MM.1S (cell line): ENCODE data around the gene GABRA5.

ENCODE experiments used
- DNase-seq: peaks from one replicate; pipeline ENCODE4 v3.0.0-alpha.2; 2015
- H2AFZ ChIP-seq: fragments of 300-600 bp; sonication (generic); 2 replicates; pipeline ENCODE4 v1.6.0; 2016; ENCODE audit warnings: antibody characterized with exemption, low read length
- H3F3A ChIP-seq: fragments of 300-600 bp; sonication (generic); 2 replicates; pipeline ENCODE4 v1.6.1; 2016; ENCODE audit warnings: mild to moderate bottlenecking, antibody characterized with exemption, low read length, moderate library complexity, mixed read lengths; ENCODE audit not compliant: insufficient read depth
- H3K27ac ChIP-seq: fragments of 300-600 bp; sonication (generic); 2 replicates; pipeline ENCODE4 v1.5.1; 2016; ENCODE audit warnings: mild to moderate bottlenecking, low read length
- H3K27me3 ChIP-seq: fragments of 300-600 bp; sonication (generic); replicated peaks from 2 replicates; pipeline ENCODE4 v1.6.0; 2016; ENCODE audit warnings: low read length; ENCODE audit not compliant: insufficient read depth
- H3K36me3 ChIP-seq: fragments of 300-600 bp; sonication (generic); replicated peaks from 2 replicates; pipeline ENCODE4 v1.6.1; 2016; ENCODE audit warnings: mild to moderate bottlenecking, low read length, mixed read lengths; ENCODE audit not compliant: insufficient read depth
- H3K4me1 ChIP-seq: fragments of 300-600 bp; sonication (generic); 2 replicates; pipeline ENCODE4 v1.6.1; 2016; ENCODE audit warnings: low read length, mixed read lengths
- H3K4me2 ChIP-seq: fragments of 300-600 bp; sonication (generic); 2 replicates; pipeline ENCODE4 v1.6.0; 2016; ENCODE audit warnings: low read depth, low read length
- H3K4me3 ChIP-seq: fragments of 300-600 bp; sonication (generic); 2 replicates; pipeline ENCODE4 v1.5.1; 2016; ENCODE audit warnings: low read length, mixed read lengths
- H3K79me2 ChIP-seq: fragments of 300-600 bp; sonication (generic); 2 replicates; pipeline ENCODE4 v1.6.1; 2016; ENCODE audit warnings: mixed run types, low read length, mixed read lengths
- H3K9ac ChIP-seq: fragments of 300-600 bp; sonication (generic); 2 replicates; pipeline ENCODE4 v1.6.1; 2016; ENCODE audit warnings: low read length, mixed read lengths
- H3K9me2 ChIP-seq: fragments of 300-600 bp; sonication (generic); replicated peaks from 2 replicates; pipeline ENCODE4 v1.6.1; 2016; ENCODE audit warnings: mild to moderate bottlenecking, low read length, mixed read lengths; ENCODE audit not compliant: insufficient read depth
- H3K9me3 ChIP-seq: fragments of 300-600 bp; sonication (generic); replicated peaks from 2 replicates; pipeline ENCODE4 v1.6.1; 2016; ENCODE audit warnings: mild to moderate bottlenecking, low read length, mixed read lengths; ENCODE audit not compliant: insufficient read depth
- H4K20me1 ChIP-seq: fragments of 300-600 bp; sonication (generic); 2 replicates; pipeline ENCODE4 v1.6.1; 2016; ENCODE audit warnings: mild to moderate bottlenecking, low read length, moderate library complexity, mixed read lengths; ENCODE audit not compliant: insufficient read depth
- EZH2 ChIP-seq: fragments of 300-600 bp; sonication (generic); optimal IDR thresholded peaks from 2 replicates; pipeline ENCODE3; 2017; ENCODE audit warnings: low read depth, mild to moderate bottlenecking, antibody characterized with exemption, low read length, mixed read lengths
- EZH2phosphoT487 ChIP-seq: fragments of 300-600 bp; sonication (generic); IDR thresholded peaks from 2 replicates; pipeline ENCODE4 v1.6.1; 2018; ENCODE audit warnings: antibody characterized with exemption, low read length
- TF ChIP-seq, protein P1 (sequence below): fragments of 300-600 bp; sonication (generic); IDR thresholded peaks from 2 replicates; pipeline ENCODE4 v1.5.1; 2016; ENCODE audit warnings: antibody characterized with exemption, low read length, mixed read lengths

The GABRA5 gene

DNA sequence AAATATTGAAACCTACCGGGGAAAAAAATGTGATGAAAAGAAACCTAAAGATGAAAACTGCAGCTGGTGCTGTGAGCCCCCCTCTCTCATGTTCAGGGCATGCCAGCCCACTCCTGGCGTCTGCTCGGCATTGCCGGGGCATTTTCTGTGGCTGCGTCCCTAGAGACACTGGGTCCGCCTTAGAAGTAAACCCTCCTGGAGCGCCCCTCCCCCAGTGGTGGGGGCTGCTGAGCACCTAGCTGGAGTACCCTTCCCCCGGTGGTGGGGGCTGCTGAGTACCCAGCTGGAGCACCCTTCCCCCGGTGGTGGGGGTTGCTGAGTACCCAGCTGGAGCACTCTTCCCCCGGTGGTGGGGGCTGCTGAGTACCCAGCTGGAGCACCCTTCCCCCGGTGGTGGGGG, 24.5 kb upstream of the GABRA5 start:
- no peaks in the 10 kb centered on the region for H3K9me2 ChIP-seq
- H3K36me3 ChIP-seq, result no peaks in the 10 kb centered on the region
- no peak for TF ChIP-seq EZH2
- TF ChIP-seq EZH2phosphoT487, result no peak
- TF ChIP-seq, protein P1, sequence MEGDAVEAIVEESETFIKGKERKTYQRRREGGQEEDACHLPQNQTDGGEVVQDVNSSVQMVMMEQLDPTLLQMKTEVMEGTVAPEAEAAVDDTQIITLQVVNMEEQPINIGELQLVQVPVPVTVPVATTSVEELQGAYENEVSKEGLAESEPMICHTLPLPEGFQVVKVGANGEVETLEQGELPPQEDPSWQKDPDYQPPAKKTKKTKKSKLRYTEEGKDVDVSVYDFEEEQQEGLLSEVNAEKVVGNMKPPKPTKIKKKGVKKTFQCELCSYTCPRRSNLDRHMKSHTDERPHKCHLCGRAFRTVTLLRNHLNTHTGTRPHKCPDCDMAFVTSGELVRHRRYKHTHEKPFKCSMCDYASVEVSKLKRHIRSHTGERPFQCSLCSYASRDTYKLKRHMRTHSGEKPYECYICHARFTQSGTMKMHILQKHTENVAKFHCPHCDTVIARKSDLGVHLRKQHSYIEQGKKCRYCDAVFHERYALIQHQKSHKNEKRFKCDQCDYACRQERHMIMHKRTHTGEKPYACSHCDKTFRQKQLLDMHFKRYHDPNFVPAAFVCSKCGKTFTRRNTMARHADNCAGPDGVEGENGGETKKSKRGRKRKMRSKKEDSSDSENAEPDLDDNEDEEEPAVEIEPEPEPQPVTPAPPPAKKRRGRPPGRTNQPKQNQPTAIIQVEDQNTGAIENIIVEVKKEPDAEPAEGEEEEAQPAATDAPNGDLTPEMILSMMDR, result no peak
- H3K27me3 ChIP-seq, result no peaks in the 10 kb centered on the region
- no peak overlapping the region for H3K9ac ChIP-seq
- H4K20me1 ChIP-seq, result no peaks in the 10 kb centered on the region
- H3F3A ChIP-seq, result no peaks in the 10 kb centered on the region
- H3K4me1 ChIP-seq, result no peaks in the 10 kb centered on the region
- H3K4me2 ChIP-seq, result no peak overlapping the region
- H2AFZ ChIP-seq, result no peak overlapping the region
- no peaks in the 10 kb centered on the region for H3K9me3 ChIP-seq
- no peak overlapping the region for H3K4me3 ChIP-seq
- H3K79me2 ChIP-seq, result no peaks in the 10 kb centered on the region
- H3K27ac ChIP-seq, result no peak overlapping the region
- no peak for DNase-seq

DNA sequence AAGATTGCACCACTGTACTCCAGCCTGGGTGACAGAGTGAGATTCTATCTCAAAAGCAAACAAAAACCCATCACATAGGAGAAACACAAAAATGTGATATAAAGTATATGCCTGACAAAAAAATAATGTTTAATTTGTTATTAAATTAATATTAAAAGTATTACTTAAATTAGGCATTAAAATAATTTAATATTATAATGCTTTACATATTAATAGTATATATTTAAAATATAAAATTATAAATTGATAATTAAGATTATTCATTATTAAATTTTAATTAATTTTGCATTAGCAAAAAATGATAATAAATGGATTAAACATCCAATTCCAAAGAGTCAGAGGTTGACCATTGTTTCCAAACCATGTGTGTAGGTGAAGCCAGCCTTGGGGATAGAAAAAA, 22.0 kb upstream of the GABRA5 start:
- H4K20me1 ChIP-seq, result no peaks in the 10 kb centered on the region
- no peaks in the 10 kb centered on the region for H3K79me2 ChIP-seq
- no peak for DNase-seq
- H3K27ac ChIP-seq, result no peak overlapping the region
- H3K4me2 ChIP-seq, result no peak overlapping the region
- no peak overlapping the region for H3K9ac ChIP-seq
- no peak overlapping the region for H3K4me3 ChIP-seq
- no peak for TF ChIP-seq EZH2
- TF ChIP-seq EZH2phosphoT487, result no peak
- TF ChIP-seq, protein P1, result no peak
- H3K9me2 ChIP-seq, result no peaks in the 10 kb centered on the region
- H3K4me1 ChIP-seq, result no peaks in the 10 kb centered on the region
- no peaks in the 10 kb centered on the region for H3F3A ChIP-seq
- H2AFZ ChIP-seq, result no peak overlapping the region
- H3K36me3 ChIP-seq, result no peaks in the 10 kb centered on the region
- H3K9me3 ChIP-seq, result no peaks in the 10 kb centered on the region
- no peaks in the 10 kb centered on the region for H3K27me3 ChIP-seq

DNA sequence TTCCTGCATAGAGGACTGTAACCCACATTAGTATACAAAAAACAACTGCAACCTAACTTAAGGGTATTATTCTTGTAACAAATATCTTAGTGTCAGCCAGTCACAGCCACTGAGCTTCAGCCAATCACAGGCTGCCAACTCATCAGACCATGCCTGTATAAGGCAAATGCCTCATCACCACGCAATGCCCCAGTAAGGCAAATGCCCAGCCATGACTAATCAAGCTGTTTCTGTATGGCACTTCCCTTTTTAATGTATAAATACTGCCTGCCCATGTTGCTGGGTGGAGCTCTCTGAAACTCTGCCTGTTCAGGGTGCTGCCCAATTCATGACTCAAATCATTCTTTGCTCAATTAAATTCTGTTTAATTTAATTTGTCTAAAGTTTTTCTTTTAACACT, 18.4 kb upstream of the GABRA5 start:
- Histone ChIP-seq H3K9me3 (no peaks in the 10 kb centered on the region), H4K20me1 (no peaks in the 10 kb centered on the region), H3K27ac (no peak overlapping the region), H3K9ac (no peak overlapping the region), H2AFZ (no peak overlapping the region), H3K36me3 (no peaks in the 10 kb centered on the region), H3K27me3 (no peaks in the 10 kb centered on the region), H3K79me2 (no peaks in the 10 kb centered on the region), H3F3A (no peaks in the 10 kb centered on the region), H3K4me3 (no peak overlapping the region), H3K9me2 (no peaks in the 10 kb centered on the region), H3K4me2 (no peak overlapping the region), H3K4me1 (no peaks in the 10 kb centered on the region)
- no peak for TF ChIP-seq EZH2phosphoT487
- DNase-seq, result no peak

DNA sequence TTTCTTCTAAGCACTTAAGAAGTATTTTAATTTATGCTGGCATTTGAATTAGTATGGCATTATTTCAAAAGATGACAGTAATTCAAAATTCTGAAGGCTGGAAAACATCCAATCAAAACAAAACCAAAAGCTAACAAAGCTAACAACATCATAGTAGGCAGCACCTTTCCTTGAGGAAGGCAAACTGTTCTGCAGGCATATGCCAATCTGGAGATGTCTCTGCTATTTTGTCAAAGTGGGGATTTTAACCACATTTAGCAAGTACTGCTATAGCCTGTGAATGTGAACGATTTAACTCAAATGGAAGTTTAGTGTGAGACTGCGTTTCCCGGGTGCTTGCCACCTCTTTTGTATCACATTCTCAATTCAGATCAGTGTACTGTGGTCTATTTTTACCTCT, 16.7 kb upstream of the GABRA5 start:
- no peak overlapping the region for H3K9ac ChIP-seq
- no peaks in the 10 kb centered on the region for H3K9me2 ChIP-seq
- H3K4me2 ChIP-seq, result no peak overlapping the region
- no peak for DNase-seq
- no peaks in the 10 kb centered on the region for H3K4me1 ChIP-seq
- H3K27ac ChIP-seq, result no peak overlapping the region
- H3K27me3 ChIP-seq, result no peaks in the 10 kb centered on the region
- no peaks in the 10 kb centered on the region for H3K79me2 ChIP-seq
- no peaks in the 10 kb centered on the region for H3K36me3 ChIP-seq
- no peaks in the 10 kb centered on the region for H4K20me1 ChIP-seq
- no peaks in the 10 kb centered on the region for H3F3A ChIP-seq
- TF ChIP-seq, protein P1, result no peak
- no peaks in the 10 kb centered on the region for H3K9me3 ChIP-seq
- H2AFZ ChIP-seq, result no peak overlapping the region
- H3K4me3 ChIP-seq, result no peak overlapping the region
